K562 (cell line): Measurements from ENCODE around the gene IPO7. TPM values are rescaled to one million over a fixed set of nuclear protein-coding genes. Genes with fewer than 3 reads are reported as not detected.
A peak's percentile ranks its signal among the peaks of the same experiment; 100 is the strongest.

Experiments
- ARID3B ChIP-seq: fragments of 250-450 bp; sonication (Bioruptor Pico); IDR thresholded peaks from 2 replicates; pipeline ENCODE4 v1.4.0; 2020; ENCODE audit warnings: borderline replicate concordance
- BRD4 ChIP-seq: fragments of 200-600 bp; sonication (generic); IDR thresholded peaks from 2 replicates; pipeline ENCODE4 v1.6.1; 2017; ENCODE audit warnings: inconsistent platforms
- CBFA2T3 ChIP-seq: fragments of 450-650 bp; IDR thresholded peaks from 2 replicates; pipeline ENCODE4 v1.6.1; 2017
- CHCHD3 ChIP-seq: fragments of 250-450 bp; sonication (Bioruptor Pico); IDR thresholded peaks from 2 replicates; pipeline ENCODE4 v2.1.2; 2022; ENCODE audit warnings: mild to moderate bottlenecking
- HOMEZ ChIP-seq: fragments of 250-450 bp; sonication (Bioruptor Pico); IDR thresholded peaks from 2 replicates; pipeline ENCODE4 v1.4.0; 2020; ENCODE audit warnings: mild to moderate bottlenecking, moderate library complexity
- IFI16 ChIP-seq: fragments of 250-450 bp; sonication (Bioruptor Pico); IDR thresholded peaks from 2 replicates; pipeline ENCODE4 v2.1.2; 2022; ENCODE audit warnings: mild to moderate bottlenecking, inconsistent platforms
- JUNB ChIP-seq: fragments of 450-650 bp; formaldehyde crosslinking; conservative IDR thresholded peaks from 2 replicates; pipeline ENCODE4 v1.4.0; 2020; ENCODE audit warnings: mild to moderate bottlenecking
- KAT8 ChIP-seq: fragments of 450-650 bp; IDR thresholded peaks from 2 replicates; pipeline ENCODE4 v1.6.1; 2016; ENCODE audit warnings: low read depth, mild to moderate bottlenecking
- MXD1 ChIP-seq: fragments of 250-450 bp; sonication (Bioruptor Pico); IDR thresholded peaks from 2 replicates; pipeline ENCODE4 v1.8.0; 2021; ENCODE audit warnings: borderline replicate concordance, mild to moderate bottlenecking, moderate library complexity; ENCODE audit not compliant: poor library complexity, severe bottlenecking
- PHF20 ChIP-seq: fragments of 450-650 bp; IDR thresholded peaks from 2 replicates; pipeline ENCODE4 v1.6.1; 2018; ENCODE audit not compliant: partially characterized antibody
- SIN3B ChIP-seq: fragments of 450-650 bp; IDR thresholded peaks from 2 replicates; pipeline ENCODE4 v1.6.1; 2017; ENCODE audit warnings: low read depth, mild to moderate bottlenecking, moderate library complexity
- SNAPC5 ChIP-seq: fragments of 250-450 bp; sonication (Bioruptor Pico); IDR thresholded peaks from 2 replicates; pipeline ENCODE4 v1.8.0; 2021; ENCODE audit warnings: moderate library complexity, mild to moderate bottlenecking, inconsistent platforms
- TAL1 ChIP-seq: fragments of 450-650 bp; IDR thresholded peaks from 2 replicates; pipeline ENCODE4 v1.6.1; 2016; ENCODE audit warnings: mild to moderate bottlenecking
- TCF3 ChIP-seq: sonication (generic); formaldehyde crosslinking; IDR thresholded peaks from 2 replicates; pipeline ENCODE4 v1.4.0; 2020; ENCODE audit warnings: mild to moderate bottlenecking, missing genetic modification reagents
- TFAP4 ChIP-seq: sonication (generic); formaldehyde crosslinking; IDR thresholded peaks from 2 replicates; pipeline ENCODE4 v1.8.0; 2022; ENCODE audit warnings: missing genetic modification reagents, mild to moderate bottlenecking, moderate library complexity, borderline replicate concordance
- ZBTB26 ChIP-seq: fragments of 450-650 bp; formaldehyde crosslinking; IDR thresholded peaks from 2 replicates; pipeline ENCODE4 v1.4.0; 2022; ENCODE audit warnings: missing genetic modification characterization
- ZNF143 ChIP-seq: sonication (generic); formaldehyde crosslinking; IDR thresholded peaks from 2 replicates; pipeline ENCODE4 v1.9.0; 2022; ENCODE audit warnings: mild to moderate bottlenecking, missing genetic modification reagents
- ZNF165 ChIP-seq: fragments of 250-450 bp; sonication (Bioruptor Pico); IDR thresholded peaks from 2 replicates; pipeline ENCODE4 v1.4.0; 2020; ENCODE audit warnings: borderline replicate concordance
- ZNF354B ChIP-seq: fragments of 250-450 bp; sonication (Bioruptor Pico); IDR thresholded peaks from 2 replicates; pipeline ENCODE4 v1.4.0; 2020
- ZNF395 ChIP-seq: fragments of 200-800 bp; sonication (Bioruptor generic); IDR thresholded peaks from 2 replicates; pipeline ENCODE4 v1.6.1; 2017; ENCODE audit warnings: missing genetic modification characterization, missing compliant biosample characterization
- ZNF445 ChIP-seq: fragments of 250-450 bp; sonication (Bioruptor Pico); IDR thresholded peaks from 2 replicates; pipeline ENCODE4 v1.4.0; 2020; ENCODE audit warnings: low read depth, mild to moderate bottlenecking, moderate library complexity
- ZNF764 ChIP-seq: fragments of 250-450 bp; sonication (Bioruptor Pico); IDR thresholded peaks from 2 replicates; pipeline ENCODE4 v1.4.0; 2020; ENCODE audit warnings: low read depth, mild to moderate bottlenecking, moderate library complexity
- polyA plus RNA-seq, 8 experiments: library from polyadenylated mRNA; depleted of rRNA in 4 of 8; stranded (reverse) in 5 of 8; unstranded in 3 of 8; fragments of >200 nt; fragmentation: Nextera tagmentation in 2 of 8; fragmentation: Illumina TruSeq in 1 of 8; extraction: Ambion mirVana in 2 of 8; extraction: Trizol in 1 of 8; gene quantifications; 2 replicates each; pipeline versions ENCODE4 v1.2.1 to v1.2.3, GENCODE V29; 2011 to 2014; ENCODE audit warnings: inconsistent platforms in 1 of 8, missing spikeins in 1 of 8
- total RNA-seq, 7 experiments: library from RNA; depleted of rRNA in 6 of 7; stranded (reverse); fragments of >200 nt in 6 of 7; fragmentation: Illumina TruSeq in 2 of 7; extraction: Trizol in 2 of 7; gene quantifications; 2 replicates each; pipeline versions ENCODE4 v1.2.1 to v1.2.3, GENCODE V29; 2011 to 2021; ENCODE audit warnings: low replicate concordance in 1 of 7

The IPO7 gene
- total and polyA plus RNA-seq, 9 of the 15 experiments (the other 6 are each of a cell fraction or from before 2014, with no cell fraction given): 23.6 to 138 (median 110) TPM

GRCh38 chr11:9460322-9461062, 76.0 kb downstream of the IPO7 start, which contains the start of gene ZNF143 (continued):
- TF ChIP-seq TFAP4 (CRISPR knock-in tag) (peak; percentile 90), ZNF354B (CRISPR knock-in tag) (no peak), MXD1 (CRISPR knock-in tag) (no peak), ZNF395 (peak; percentile 81; the same call in 1 of the 2 replicates), HOMEZ (CRISPR knock-in tag) (no peak), CHCHD3 (CRISPR knock-in tag) (peak; percentile 37; the same call in 1 of the 2 replicates), TAL1 (no peak), CBFA2T3 (peak; percentile 98), PHF20 (peak; percentile 69), SIN3B (no peak), ZNF445 (no peak), ZNF165 (CRISPR knock-in tag) (no peak), JUNB (no peak), ZBTB26 (no peak), ARID3B (CRISPR knock-in tag) (no peak), SNAPC5 (no peak), TCF3 (CRISPR knock-in tag) (no peak), KAT8 (peak; percentile 71; the same call in 1 of the 2 replicates), IFI16 (CRISPR knock-in tag) (no peak), BRD4 (peak; percentile 80), ZNF764 (CRISPR knock-in tag) (no peak), ZNF143 (CRISPR knock-in tag) (peak; percentile 64)
